Body of pancreas (tissue), 4 donors: Measurements from ENCODE around the gene NRBF2.

Source experiments
- POLR2A ChIP-seq, 3 donors: fragments of 450-650 bp; IDR thresholded peaks; one replicate each; pipeline ENCODE4 v1.6.1; 2016; ENCODE audit warnings: antibody characterized with exemption in 3 of 3, mild to moderate bottlenecking in 2 of 3
- TF ChIP-seq, protein P1 (sequence below), 7 experiments: fragments of 450-650 bp in 4 of 7; fragments of 200-600 bp in 3 of 7; sonication (generic) in 3 of 7; IDR thresholded peaks; one replicate each; pipeline ENCODE4 v1.5.1; 2016 to 2019; ENCODE audit warnings: antibody characterized with exemption in 7 of 7

GRCh38 chr10:63094405-63094804, 38.7 kb upstream of the NRBF2 start:
- TF ChIP-seq, protein P1, sequence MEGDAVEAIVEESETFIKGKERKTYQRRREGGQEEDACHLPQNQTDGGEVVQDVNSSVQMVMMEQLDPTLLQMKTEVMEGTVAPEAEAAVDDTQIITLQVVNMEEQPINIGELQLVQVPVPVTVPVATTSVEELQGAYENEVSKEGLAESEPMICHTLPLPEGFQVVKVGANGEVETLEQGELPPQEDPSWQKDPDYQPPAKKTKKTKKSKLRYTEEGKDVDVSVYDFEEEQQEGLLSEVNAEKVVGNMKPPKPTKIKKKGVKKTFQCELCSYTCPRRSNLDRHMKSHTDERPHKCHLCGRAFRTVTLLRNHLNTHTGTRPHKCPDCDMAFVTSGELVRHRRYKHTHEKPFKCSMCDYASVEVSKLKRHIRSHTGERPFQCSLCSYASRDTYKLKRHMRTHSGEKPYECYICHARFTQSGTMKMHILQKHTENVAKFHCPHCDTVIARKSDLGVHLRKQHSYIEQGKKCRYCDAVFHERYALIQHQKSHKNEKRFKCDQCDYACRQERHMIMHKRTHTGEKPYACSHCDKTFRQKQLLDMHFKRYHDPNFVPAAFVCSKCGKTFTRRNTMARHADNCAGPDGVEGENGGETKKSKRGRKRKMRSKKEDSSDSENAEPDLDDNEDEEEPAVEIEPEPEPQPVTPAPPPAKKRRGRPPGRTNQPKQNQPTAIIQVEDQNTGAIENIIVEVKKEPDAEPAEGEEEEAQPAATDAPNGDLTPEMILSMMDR (IDR thresholded peaks at IDR 0.05), result no peak
- no peak for TF ChIP-seq POLR2A (IDR thresholded peaks at IDR 0.05)
